ENCODE results near the gene PREPL. TPM values are rescaled to one million over a fixed set of nuclear protein-coding genes. Genes with fewer than 3 reads are reported as not detected.

The PREPL gene
- total RNA-seq, 4 donors from 2014 or later, result 33.6 to 38.6 (median 35.3) TPM

GRCh38 chr2:44347526-44347925 is 13.8 kb downstream of the PREPL start:
- 35% methylated on average over 2 of the region's 2 CpGs for WGBS
- Histone ChIP-seq H3K27me3 (no peaks in the 10 kb centered on the region), H3K9me3 (no peaks in the 10 kb centered on the region), H3K4me1 (peaks cover 17 to 45% (median 43%) of the 10 kb centered on the region in 4 donors), H3K36me3 (peaks cover 0 to 33% (median 16%) of the 10 kb centered on the region in 4 donors), H3K27ac (replicated peaks in 1 of 4) (peak overlapping the region in 2 of 4 donors; percentile 35 to 51), H3K4me3 (no peak overlapping the region)
- intact Hi-C loops (cut with DNase I), result no loop called here
- no peak for TF ChIP-seq POLR2AphosphoS5 (IDR thresholded peaks at IDR 0.05)
- no peak for TF ChIP-seq CTCF (IDR thresholded peaks at IDR 0.05)
- TF ChIP-seq EP300 (IDR thresholded peaks at IDR 0.05), result no peak
- no peak for DNase-seq (ENCODE audit: extremely low spot score)

- no peak overlapping the region for H3K4me3 ChIP-seq
- peaks cover 10 to 68% (median 41%) of the 10 kb centered on the region in 4 donors for H3K36me3 ChIP-seq
- intact Hi-C loops (cut with DNase I), result no loop called here
- 88% methylated on average over 1 of the region's 1 CpG for WGBS
- TF ChIP-seq POLR2AphosphoS5 (IDR thresholded peaks at IDR 0.05) (no peak), CTCF (IDR thresholded peaks at IDR 0.05) (peak in 2 of 3 experiments; percentile 9 to 11)
- no peaks in the 10 kb centered on the region for H3K27me3 ChIP-seq
- no peak for DNase-seq (ENCODE audit: extremely low spot score)
- no peaks in the 10 kb centered on the region for H3K9me3 ChIP-seq
- peaks cover 0 to 13% (median 11%) of the 10 kb centered on the region in 4 donors for H3K4me1 ChIP-seq
- H3K27ac ChIP-seq (replicated peaks in 1 of 4), result no peak overlapping the region
These were observed 18.4 kb downstream of the PREPL start for GRCh38 chr2:44342854-44343253.

GRCh38 chr2:44335806-44336538 is 25.3 kb downstream of the PREPL start:
- DNase-seq (ENCODE audit: extremely low spot score), result no peak
- TF ChIP-seq POLR2A (IDR thresholded peaks at IDR 0.05; ENCODE audit: low read depth) (no peak), POLR2AphosphoS5 (IDR thresholded peaks at IDR 0.05) (no peak), CTCF (IDR thresholded peaks at IDR 0.05) (no peak), EP300 (IDR thresholded peaks at IDR 0.05) (no peak)
- Histone ChIP-seq H3K4me3 (no peak overlapping the region), H3K36me3 (peaks cover 23 to 74% (median 46%) of the 10 kb centered on the region in 4 donors), H3K4me1 (peaks cover 0 to 18% (median under 1%) of the 10 kb centered on the region in 4 donors), H3K27ac (replicated peaks in 1 of 4) (no peak overlapping the region), H3K27me3 (no peaks in the 10 kb centered on the region), H3K9me3 (no peaks in the 10 kb centered on the region)
- 65% methylated on average over 2 of the region's 2 CpGs for WGBS
- intact Hi-C loops (cut with DNase I), result no loop called here

GRCh38 chr2:44333994-44334393 is 27.3 kb downstream of the PREPL start:
- TF ChIP-seq CTCF (IDR thresholded peaks at IDR 0.05) (no peak), EP300 (IDR thresholded peaks at IDR 0.05) (no peak), POLR2A (IDR thresholded peaks at IDR 0.05; ENCODE audit: low read depth) (no peak), POLR2AphosphoS5 (IDR thresholded peaks at IDR 0.05) (no peak)
- H3K27ac ChIP-seq (replicated peaks in 1 of 4), result no peak overlapping the region
- H3K27me3 ChIP-seq, result no peaks in the 10 kb centered on the region
- peaks cover 0 to 21% (median 4%) of the 10 kb centered on the region in 4 donors for H3K4me1 ChIP-seq
- DNase-seq (ENCODE audit: extremely low spot score), result no peak
- H3K36me3 ChIP-seq, result peaks cover 24 to 76% (median 41%) of the 10 kb centered on the region in 4 donors
- H3K9me3 ChIP-seq, result no peaks in the 10 kb centered on the region
- intact Hi-C loops (cut with DNase I), result no loop called here
- 100% methylated on average over 1 of the region's 1 CpG for WGBS
- no peak overlapping the region for H3K4me3 ChIP-seq
